ENCODE results near the gene RAE1.

- TF ChIP-seq REST (IDR thresholded peaks at IDR 0.05; ENCODE audit: unreplicated experiment) (no peak), EZH2phosphoT487 (IDR thresholded peaks at IDR 0.05; ENCODE audit: unreplicated experiment) (no peak), CTCF (conservative IDR thresholded peaks at IDR 0.05; ENCODE audit: low read depth in 2 of 2) (no peak), POLR2AphosphoS5 (IDR thresholded peaks at IDR 0.05; ENCODE audit: low read depth) (no peak), EZH2 (IDR thresholded peaks at IDR 0.05; ENCODE audit: low read depth, unreplicated experiment) (no peak), ZNF331 (CRISPR knock-in tag; IDR thresholded peaks at IDR 0.05; ENCODE audit: low read depth) (no peak), ZNF462 (CRISPR knock-in tag; IDR thresholded peaks at IDR 0.05) (no peak), CREB1 (CRISPR knock-in tag; IDR thresholded peaks at IDR 0.05; ENCODE audit: low read depth) (no peak), ETS1 (IDR thresholded peaks at IDR 0.05) (no peak), ZNF114 (CRISPR knock-in tag; IDR thresholded peaks at IDR 0.05) (no peak), STAT1 (IDR thresholded peaks at IDR 0.05; ENCODE audit: unreplicated experiment) (no peak), JUNB (IDR thresholded peaks at IDR 0.05; ENCODE audit: unreplicated experiment) (no peak)
Measured at GRCh38 chr20:57422254-57422653, 71.2 kb downstream of the RAE1 start.
